GM12873 (cell line): ENCODE results near the gene MIPOL1.

Source experiments
- TF ChIP-seq, protein P1 (sequence below): IDR thresholded peaks from 2 replicates; pipeline ENCODE4 v1.5.1; 2012; ENCODE audit warnings: low read depth, mild to moderate bottlenecking, moderate library complexity, low read length, control low read depth; ENCODE audit not compliant: insufficient read depth; ENCODE audit errors: missing control alignments

Gene MIPOL1

DNA sequence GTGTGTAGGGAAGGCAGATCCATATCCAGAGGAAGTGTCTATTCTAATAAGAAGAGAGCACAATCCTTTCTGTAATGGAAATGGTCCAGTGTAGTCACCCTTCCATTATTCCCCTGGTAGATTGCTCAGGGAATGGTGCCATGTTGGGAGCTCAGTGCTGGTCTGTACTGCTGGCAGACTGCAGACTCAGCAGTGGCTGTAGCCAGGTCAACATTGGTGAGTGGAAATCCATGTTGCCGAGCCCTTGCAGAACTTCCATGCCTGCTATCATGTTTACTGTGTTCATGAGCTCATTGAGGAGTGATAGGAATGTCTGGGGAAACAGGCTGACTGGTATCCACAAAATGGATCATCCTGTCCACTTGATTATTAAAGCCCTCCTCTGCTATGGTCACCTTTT, 128.7 kb downstream of the MIPOL1 start:
- TF ChIP-seq, protein P1, sequence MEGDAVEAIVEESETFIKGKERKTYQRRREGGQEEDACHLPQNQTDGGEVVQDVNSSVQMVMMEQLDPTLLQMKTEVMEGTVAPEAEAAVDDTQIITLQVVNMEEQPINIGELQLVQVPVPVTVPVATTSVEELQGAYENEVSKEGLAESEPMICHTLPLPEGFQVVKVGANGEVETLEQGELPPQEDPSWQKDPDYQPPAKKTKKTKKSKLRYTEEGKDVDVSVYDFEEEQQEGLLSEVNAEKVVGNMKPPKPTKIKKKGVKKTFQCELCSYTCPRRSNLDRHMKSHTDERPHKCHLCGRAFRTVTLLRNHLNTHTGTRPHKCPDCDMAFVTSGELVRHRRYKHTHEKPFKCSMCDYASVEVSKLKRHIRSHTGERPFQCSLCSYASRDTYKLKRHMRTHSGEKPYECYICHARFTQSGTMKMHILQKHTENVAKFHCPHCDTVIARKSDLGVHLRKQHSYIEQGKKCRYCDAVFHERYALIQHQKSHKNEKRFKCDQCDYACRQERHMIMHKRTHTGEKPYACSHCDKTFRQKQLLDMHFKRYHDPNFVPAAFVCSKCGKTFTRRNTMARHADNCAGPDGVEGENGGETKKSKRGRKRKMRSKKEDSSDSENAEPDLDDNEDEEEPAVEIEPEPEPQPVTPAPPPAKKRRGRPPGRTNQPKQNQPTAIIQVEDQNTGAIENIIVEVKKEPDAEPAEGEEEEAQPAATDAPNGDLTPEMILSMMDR, result no peak

DNA sequence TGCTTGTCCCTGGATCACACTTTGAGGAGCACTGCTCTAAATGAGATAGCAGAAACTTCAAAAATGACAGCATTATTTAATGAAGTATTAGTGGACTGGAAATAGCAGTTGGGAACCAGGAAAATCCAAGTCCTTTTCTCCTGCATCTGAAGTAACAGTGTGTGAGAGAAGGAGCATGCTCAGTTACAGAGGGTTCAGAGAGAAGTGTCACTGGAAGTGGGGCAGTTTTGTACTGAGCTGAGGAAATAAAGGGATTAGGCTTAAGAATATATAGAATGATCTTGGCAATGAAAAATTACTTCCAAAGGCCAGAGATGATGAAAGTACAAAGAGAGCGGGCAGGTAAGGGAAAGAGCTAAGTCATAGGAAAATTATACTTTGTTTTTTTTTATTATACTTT, 130.9 kb downstream of the MIPOL1 start:
- TF ChIP-seq, protein P1, result no peak

DNA sequence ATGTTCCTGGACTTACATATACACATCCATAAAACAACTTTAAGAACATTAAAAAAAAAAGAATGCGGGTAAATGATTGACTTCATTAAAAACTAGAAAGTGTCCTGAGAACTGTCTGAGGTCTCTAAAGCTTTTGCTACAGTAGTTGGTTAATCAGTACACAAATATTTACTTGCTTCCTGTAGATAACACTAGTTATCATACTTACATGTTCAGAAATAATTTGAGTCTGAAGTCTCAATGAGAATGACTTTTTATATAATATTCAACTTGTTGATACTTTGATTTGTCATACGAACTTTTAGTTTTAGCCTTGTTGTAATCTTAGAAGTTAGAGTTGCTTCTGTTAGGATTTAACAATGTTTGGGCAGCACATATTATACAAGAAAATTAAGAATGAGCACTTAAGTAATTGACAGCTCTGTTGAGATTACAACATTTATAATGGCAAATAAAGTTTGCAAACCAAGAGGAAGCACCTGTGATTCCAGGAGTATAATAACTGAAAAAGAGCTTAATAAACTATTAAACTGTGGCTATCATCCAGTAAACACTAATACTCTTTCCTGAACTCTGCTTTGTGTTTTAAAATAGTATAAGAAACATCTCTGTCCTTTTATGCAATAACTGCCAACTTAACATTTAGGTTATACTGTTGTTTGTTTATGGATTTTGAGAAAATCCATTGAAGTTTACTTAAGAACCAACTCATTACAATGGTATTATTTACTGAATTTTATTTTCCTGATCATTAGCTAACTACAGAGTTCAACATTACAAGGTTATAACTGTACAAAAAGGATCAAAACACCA, 131.7 kb downstream of the MIPOL1 start:
- TF ChIP-seq, protein P1, result no peak

DNA sequence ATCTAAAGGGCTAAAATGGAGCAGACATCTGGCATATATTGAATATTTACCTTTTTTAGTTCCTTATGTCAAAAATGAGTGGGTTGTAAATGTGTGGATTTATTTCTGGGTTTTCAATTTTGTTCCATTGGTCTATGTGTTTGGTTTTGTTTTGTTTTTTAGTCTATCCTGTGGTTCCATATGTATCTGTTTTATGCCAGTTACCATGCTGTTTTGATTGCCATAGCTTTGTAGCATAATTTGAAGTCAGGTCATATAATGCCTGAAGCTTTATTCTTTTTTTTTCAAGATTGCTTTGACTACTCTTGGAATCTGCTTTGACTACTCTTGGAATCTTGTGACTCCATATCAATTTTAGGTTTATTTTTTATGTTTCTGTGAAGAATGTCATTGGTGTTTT, 133.2 kb downstream of the MIPOL1 start:
- TF ChIP-seq, protein P1, result no peak

DNA sequence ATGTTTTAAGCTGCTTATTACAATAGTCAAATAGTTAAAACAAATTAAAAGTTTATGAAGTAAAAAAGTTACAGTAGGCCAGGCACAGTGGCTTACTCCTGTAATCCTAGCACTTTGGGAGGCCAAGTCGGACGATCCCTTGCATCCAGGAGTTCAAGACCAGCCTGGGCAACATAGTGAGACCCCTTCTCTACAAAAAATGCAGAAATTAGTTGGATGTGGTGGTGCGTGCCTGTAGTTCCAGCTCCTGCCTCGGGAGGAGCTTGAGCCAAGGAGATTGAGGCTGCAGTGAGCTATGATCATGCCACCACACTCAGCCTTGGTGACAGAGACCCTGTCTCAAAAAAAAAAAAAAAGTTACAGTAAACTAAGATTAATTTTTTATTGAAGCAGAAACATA, 142.6 kb downstream of the MIPOL1 start:
- TF ChIP-seq, protein P1, result no peak

DNA sequence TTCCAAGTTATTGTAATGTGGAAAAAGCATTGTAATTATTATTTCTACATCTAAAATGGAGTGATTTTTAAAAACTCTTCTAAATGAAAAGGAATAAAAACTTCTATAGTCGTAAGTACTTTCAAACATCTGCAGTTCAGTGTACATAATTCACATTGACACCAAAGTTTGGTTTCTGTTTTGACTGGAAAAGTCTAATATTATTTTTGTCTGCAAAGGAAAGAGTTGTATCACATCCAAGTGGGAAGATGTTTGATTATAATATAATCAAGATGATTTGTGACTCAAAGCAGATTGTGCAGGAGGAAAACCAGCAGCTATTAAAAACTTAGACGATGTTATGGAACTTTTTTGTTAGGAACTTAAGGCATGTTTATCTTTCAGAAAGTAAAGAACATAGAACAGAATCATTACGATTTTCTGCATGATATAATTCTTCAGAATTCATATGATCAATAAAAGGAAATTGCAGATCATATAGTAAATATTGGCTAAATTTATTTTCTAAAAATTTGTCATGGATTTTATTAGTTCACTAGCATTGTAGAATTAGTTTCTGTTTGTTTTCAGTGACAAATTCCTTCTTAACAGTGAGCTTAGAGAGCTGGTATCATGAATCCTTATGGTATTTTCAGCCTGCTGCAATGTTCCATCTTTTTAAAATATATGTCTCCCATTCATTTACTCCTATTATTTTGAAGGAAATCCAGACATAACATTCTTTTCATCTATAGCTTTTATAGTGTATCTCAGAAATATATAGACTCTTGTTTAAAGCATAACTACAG, 145.8 kb downstream of the MIPOL1 start:
- TF ChIP-seq, protein P1, result no peak

DNA sequence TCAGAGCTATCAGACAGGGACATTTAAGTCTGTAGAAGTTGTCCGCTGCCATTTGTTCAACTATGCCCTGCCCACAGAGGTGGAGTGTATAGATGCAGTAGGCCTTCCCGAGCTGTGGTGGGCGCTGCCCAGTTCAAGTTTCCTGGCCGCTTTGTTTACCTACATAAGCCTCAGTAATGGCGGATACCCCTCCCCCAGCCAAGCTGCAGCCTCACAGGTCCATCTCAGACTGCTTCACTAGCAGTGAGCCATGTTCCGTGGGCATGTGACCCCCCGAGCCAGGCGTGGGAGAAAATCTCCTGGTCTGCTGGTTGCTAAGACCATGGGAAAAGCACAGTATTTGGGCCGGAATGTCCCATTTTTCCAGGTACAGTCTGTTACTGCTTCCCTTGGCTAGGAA, 165.9 kb downstream of the MIPOL1 start:
- TF ChIP-seq, protein P1, result no peak
